ENCODE data around the gene MTAP. TPM values are rescaled to one million over a fixed set of nuclear protein-coding genes. Genes with fewer than 3 reads are reported as not detected.

MTAP gene
- total and polyA plus RNA-seq, 2 of the 13 experiments (the other 11 are each of a cell fraction or from before 2014, with no cell fraction given): 16.7 to 51.2 TPM

DNA sequence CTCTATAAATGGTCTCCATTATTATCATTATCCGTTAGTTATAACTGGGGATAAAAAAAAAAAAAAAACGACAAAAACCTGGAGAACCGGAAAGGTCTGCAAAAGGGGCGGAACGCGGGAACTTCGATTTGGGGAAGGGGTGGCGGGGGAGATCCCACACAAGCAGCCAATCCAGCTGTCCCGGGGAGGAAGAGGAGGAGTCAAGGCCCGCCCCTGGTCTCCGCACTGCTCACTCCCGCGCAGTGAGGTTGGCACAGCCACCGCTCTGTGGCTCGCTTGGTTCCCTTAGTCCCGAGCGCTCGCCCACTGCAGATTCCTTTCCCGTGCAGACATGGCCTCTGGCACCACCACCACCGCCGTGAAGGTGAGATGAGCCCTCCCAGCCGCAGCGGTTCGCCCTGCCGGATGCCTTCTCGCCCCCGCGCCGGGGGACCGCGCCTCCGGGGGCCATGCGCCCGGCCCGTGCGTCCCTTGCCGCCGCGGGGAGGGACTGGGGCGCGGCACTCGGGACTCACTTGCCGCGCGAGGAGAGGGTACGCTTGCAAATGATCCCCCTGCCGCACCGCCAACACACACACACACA lies at the start of gene MTAP (continued):
- TF ChIP-seq SRY (CRISPR knock-in tag; IDR thresholded peaks at IDR 0.05) (peak; percentile 19; the same call in 1 of the 2 replicates), HINFP (CRISPR knock-in tag; IDR thresholded peaks at IDR 0.05; ENCODE audit: low read depth) (peak; percentile 42; the same call in 1 of the 2 replicates), MIER3 (CRISPR knock-in tag; IDR thresholded peaks at IDR 0.05; ENCODE audit: borderline replicate concordance) (no peak; the same call in 1 of the 2 replicates), MBD4 (IDR thresholded peaks at IDR 0.05; ENCODE audit: borderline replicate concordance, low read length) (no peak; the same call in 1 of the 2 replicates), AHR (CRISPR knock-in tag; IDR thresholded peaks at IDR 0.05) (peak; percentile 23; the same call in 1 of the 2 replicates), AGO1 (IDR thresholded peaks at IDR 0.05; ENCODE audit: low read depth, low read length, poor library complexity, severe bottlenecking) (no peak), ZNF276 (CRISPR knock-in tag; IDR thresholded peaks at IDR 0.05; ENCODE audit: low read depth) (peak; percentile 79), NKX3-1 (CRISPR knock-in tag; IDR thresholded peaks at IDR 0.05) (no peak), KAT2B (IDR thresholded peaks at IDR 0.05; ENCODE audit: borderline replicate concordance, low read depth, low read length) (no peak), GFI1 (CRISPR knock-in tag; IDR thresholded peaks at IDR 0.05; ENCODE audit: borderline replicate concordance) (no peak; the same call in 1 of the 2 replicates), ZNF709 (CRISPR knock-in tag; IDR thresholded peaks at IDR 0.05) (no peak), CEBPG (CRISPR knock-in tag; IDR thresholded peaks at IDR 0.05) (no peak), U2AF1 (optimal IDR thresholded peaks at IDR 0.05; ENCODE audit: low read depth, low read length) (no peak), ZNF251 (CRISPR knock-in tag; IDR thresholded peaks at IDR 0.05) (no peak), ZSCAN29 (CRISPR knock-in tag; conservative IDR thresholded peaks at IDR 0.05) (0 out of 2 replicates have a peak, but pooled peaks have one; percentile 56), CCDC6 (CRISPR knock-in tag; IDR thresholded peaks at IDR 0.05) (no peak), REPIN1 (CRISPR knock-in tag; IDR thresholded peaks at IDR 0.05; ENCODE audit: borderline replicate concordance, low read depth) (no peak; the same call in 1 of the 2 replicates), ZNF256 (CRISPR knock-in tag; conservative IDR thresholded peaks at IDR 0.05) (peak; percentile 74; the same call in 1 of the 2 replicates), ZNF282 (IDR thresholded peaks at IDR 0.05; ENCODE audit: partially characterized antibody) (no peak), ISL2 (CRISPR knock-in tag; IDR thresholded peaks at IDR 0.05) (no peak), NCOA1 (CRISPR knock-in tag; IDR thresholded peaks at IDR 0.05) (no peak), ZNF24 (IDR thresholded peaks at IDR 0.05) (no peak), PAF1 (CRISPR knock-in tag; IDR thresholded peaks at IDR 0.05) (no peak), ZNF724P (CRISPR knock-in tag; IDR thresholded peaks at IDR 0.05; ENCODE audit: borderline replicate concordance) (no peak), SIN3B (IDR thresholded peaks at IDR 0.05; ENCODE audit: low read length) (no peak)
- TF ChIP-seq, protein P1, sequence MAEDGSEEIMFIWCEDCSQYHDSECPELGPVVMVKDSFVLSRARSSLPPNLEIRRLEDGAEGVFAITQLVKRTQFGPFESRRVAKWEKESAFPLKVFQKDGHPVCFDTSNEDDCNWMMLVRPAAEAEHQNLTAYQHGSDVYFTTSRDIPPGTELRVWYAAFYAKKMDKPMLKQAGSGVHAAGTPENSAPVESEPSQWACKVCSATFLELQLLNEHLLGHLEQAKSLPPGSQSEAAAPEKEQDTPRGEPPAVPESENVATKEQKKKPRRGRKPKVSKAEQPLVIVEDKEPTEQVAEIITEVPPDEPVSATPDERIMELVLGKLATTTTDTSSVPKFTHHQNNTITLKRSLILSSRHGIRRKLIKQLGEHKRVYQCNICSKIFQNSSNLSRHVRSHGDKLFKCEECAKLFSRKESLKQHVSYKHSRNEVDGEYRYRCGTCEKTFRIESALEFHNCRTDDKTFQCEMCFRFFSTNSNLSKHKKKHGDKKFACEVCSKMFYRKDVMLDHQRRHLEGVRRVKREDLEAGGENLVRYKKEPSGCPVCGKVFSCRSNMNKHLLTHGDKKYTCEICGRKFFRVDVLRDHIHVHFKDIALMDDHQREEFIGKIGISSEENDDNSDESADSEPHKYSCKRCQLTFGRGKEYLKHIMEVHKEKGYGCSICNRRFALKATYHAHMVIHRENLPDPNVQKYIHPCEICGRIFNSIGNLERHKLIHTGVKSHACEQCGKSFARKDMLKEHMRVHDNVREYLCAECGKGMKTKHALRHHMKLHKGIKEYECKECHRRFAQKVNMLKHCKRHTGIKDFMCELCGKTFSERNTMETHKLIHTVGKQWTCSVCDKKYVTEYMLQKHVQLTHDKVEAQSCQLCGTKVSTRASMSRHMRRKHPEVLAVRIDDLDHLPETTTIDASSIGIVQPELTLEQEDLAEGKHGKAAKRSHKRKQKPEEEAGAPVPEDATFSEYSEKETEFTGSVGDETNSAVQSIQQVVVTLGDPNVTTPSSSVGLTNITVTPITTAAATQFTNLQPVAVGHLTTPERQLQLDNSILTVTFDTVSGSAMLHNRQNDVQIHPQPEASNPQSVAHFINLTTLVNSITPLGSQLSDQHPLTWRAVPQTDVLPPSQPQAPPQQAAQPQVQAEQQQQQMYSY (CRISPR knock-in tag; IDR thresholded peaks at IDR 0.05): 0 out of 2 replicates have a peak, but pooled peaks have one; percentile 26
